ENCODE results near the gene PRPF4. TPM values are rescaled to one million over a fixed set of nuclear protein-coding genes. Genes with fewer than 3 reads are reported as not detected.
"Not testable (repeated sequence)": the region's sequence is repeated elsewhere in the genome, so short reads cannot be mapped to it uniquely, and the experiment has no call there.

The PRPF4 gene
- total RNA-seq, 1 experiment from 2014 or later, result 29.9 TPM

GRCh38 chr9:113289091-113289490 is 13.6 kb downstream of the PRPF4 start:
- Histone ChIP-seq H3K4me3 (no peak overlapping the region), H3K27ac (no peak overlapping the region), H3K9me3 (replicated peaks) (no peaks in the 10 kb centered on the region), H3K36me3 (peaks cover 94% of the 10 kb centered on the region), H3K4me1 (replicated peaks) (no peaks in the 10 kb centered on the region), H3K27me3 (replicated peaks) (no peaks in the 10 kb centered on the region)
- DNase-seq (ENCODE audit: low read depth in 1 of 2, low spot score in 2 of 2), result no peak

- no peaks in the 10 kb centered on the region for H3K27me3 ChIP-seq (replicated peaks)
- no peak overlapping the region for H3K4me3 ChIP-seq
- no peaks in the 10 kb centered on the region for H3K4me1 ChIP-seq (replicated peaks)
- H3K9me3 ChIP-seq (replicated peaks), result no peaks in the 10 kb centered on the region
- DNase-seq (ENCODE audit: low read depth in 1 of 2, low spot score in 2 of 2), result no peak
- no peak overlapping the region for H3K27ac ChIP-seq
- peaks cover 85% of the 10 kb centered on the region for H3K36me3 ChIP-seq
Observed at GRCh38 chr9:113290052-113290607, 14.7 kb downstream of the PRPF4 start.

DNA sequence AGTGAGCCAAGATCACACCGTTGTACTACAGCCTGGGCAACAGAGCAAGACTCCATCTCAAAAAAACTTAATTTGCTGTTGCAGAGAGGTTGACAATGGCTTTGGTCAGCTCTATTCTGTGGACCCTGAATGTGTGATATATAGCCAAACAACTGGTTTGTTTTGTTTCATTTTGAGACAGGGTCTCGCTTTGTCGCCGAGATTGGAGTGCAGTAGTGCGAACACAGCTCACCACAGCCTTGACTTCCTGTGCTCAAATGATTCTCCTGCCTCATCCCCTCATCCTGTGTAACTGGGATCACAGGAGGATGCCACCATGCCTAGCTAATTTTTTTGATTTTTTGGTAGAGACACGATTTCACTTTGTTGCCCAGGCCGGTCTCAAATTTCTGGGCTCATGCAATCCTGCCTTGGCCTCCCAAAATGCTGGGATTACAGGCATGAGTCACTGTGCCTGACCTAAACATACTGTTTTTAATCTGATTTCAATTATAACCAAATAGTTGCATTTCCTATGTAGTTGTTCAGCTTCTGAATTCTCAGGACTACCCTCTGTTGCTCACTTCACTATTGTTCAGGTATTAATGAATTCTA is 17.9 kb downstream of the PRPF4 start:
- Histone ChIP-seq H3K4me1 (replicated peaks) (peaks cover 12% of the 10 kb centered on the region), H3K27ac (no peak overlapping the region), H3K27me3 (replicated peaks) (no peaks in the 10 kb centered on the region), H3K4me3 (no peak overlapping the region), H3K36me3 (peaks cover 55% of the 10 kb centered on the region), H3K9me3 (replicated peaks) (no peaks in the 10 kb centered on the region)
- DNase-seq (ENCODE audit: low read depth in 1 of 2, low spot score in 2 of 2), result no peak

- H3K4me1 ChIP-seq (replicated peaks), result peaks cover 12% of the 10 kb centered on the region
- H3K36me3 ChIP-seq, result peaks cover 29% of the 10 kb centered on the region
- DNase-seq (ENCODE audit: low read depth in 1 of 2, low spot score in 2 of 2); H3K27ac ChIP-seq; H3K9me3 ChIP-seq (replicated peaks); H3K27me3 ChIP-seq (replicated peaks); H3K4me3 ChIP-seq: not testable (repeated sequence)
Observed at GRCh38 chr9:113296247-113296646, 20.8 kb downstream of the PRPF4 start.

- Histone ChIP-seq H3K27me3 (replicated peaks) (no peaks in the 10 kb centered on the region), H3K36me3 (peaks cover 21% of the 10 kb centered on the region), H3K4me3 (no peak overlapping the region), H3K27ac (no peak overlapping the region), H3K9me3 (replicated peaks) (no peaks in the 10 kb centered on the region), H3K4me1 (replicated peaks) (peaks cover 12% of the 10 kb centered on the region)
- DNase-seq (ENCODE audit: low read depth in 1 of 2, low spot score in 2 of 2), result peak in 1 of 2 experiments; percentile 28
Observed at GRCh38 chr9:113296796-113297558, 21.5 kb downstream of the PRPF4 start.

DNA sequence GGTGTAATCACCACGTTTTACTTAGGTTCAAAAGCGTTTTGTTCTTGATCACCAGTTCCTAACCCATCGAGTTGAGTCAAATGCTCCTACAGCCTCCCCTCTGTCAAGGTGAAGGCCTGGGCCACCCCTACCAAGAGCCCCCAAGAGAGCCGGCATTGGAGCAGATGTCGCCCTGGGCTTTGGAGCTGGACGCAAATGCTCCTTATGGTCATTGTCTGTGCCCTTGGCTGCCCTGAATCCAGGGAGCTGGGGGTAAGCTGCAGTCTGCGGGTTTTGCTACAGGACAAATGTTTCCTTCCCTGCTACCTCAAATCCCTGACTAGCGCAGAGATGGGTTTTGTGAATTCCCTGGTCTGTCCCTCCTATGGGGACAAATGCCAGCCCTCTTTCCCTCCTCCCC is 22.9 kb downstream of the PRPF4 start:
- Histone ChIP-seq H3K27ac (no peak overlapping the region), H3K4me1 (replicated peaks) (peaks cover 12% of the 10 kb centered on the region), H3K9me3 (replicated peaks) (no peaks in the 10 kb centered on the region), H3K36me3 (peaks cover 8% of the 10 kb centered on the region), H3K4me3 (no peak overlapping the region), H3K27me3 (replicated peaks) (no peaks in the 10 kb centered on the region)
- DNase-seq (ENCODE audit: low read depth in 1 of 2, low spot score in 2 of 2), result no peak

GRCh38 chr9:113298924-113299770 is 23.7 kb downstream of the PRPF4 start:
- no peak overlapping the region for H3K4me3 ChIP-seq

GRCh38 chr9:113299800-113300292 is 24.4 kb downstream of the PRPF4 start:
- no peak for DNase-seq (ENCODE audit: low read depth in 1 of 2, low spot score in 2 of 2)
- Histone ChIP-seq H3K4me3 (no peak overlapping the region), H3K9me3 (replicated peaks) (no peaks in the 10 kb centered on the region), H3K4me1 (replicated peaks) (peaks cover 12% of the 10 kb centered on the region), H3K36me3 (no peaks in the 10 kb centered on the region), H3K27me3 (replicated peaks) (no peaks in the 10 kb centered on the region), H3K27ac (no peak overlapping the region)

More at GRCh38 chr9:113298924-113299770, 23.7 kb downstream of the PRPF4 start:
- H3K27ac ChIP-seq, result no peak overlapping the region
- no peaks in the 10 kb centered on the region; the same call in 1 of the 2 replicates for H3K36me3 ChIP-seq
- no peak for DNase-seq (ENCODE audit: low read depth in 1 of 2, low spot score in 2 of 2)
- peaks cover 12% of the 10 kb centered on the region for H3K4me1 ChIP-seq (replicated peaks)
- H3K27me3 ChIP-seq (replicated peaks), result no peaks in the 10 kb centered on the region
- H3K9me3 ChIP-seq (replicated peaks), result no peaks in the 10 kb centered on the region

GRCh38 chr9:113301548-113301947 is 26.1 kb downstream of the PRPF4 start:
- H3K9me3 ChIP-seq (replicated peaks), result no peaks in the 10 kb centered on the region
- no peaks in the 10 kb centered on the region for H3K27me3 ChIP-seq (replicated peaks)
- H3K27ac ChIP-seq, result no peak overlapping the region
- H3K4me1 ChIP-seq (replicated peaks), result peaks cover 11% of the 10 kb centered on the region
- H3K36me3 ChIP-seq, result no peaks in the 10 kb centered on the region
- no peak overlapping the region for H3K4me3 ChIP-seq
- no peak for DNase-seq (ENCODE audit: low read depth in 1 of 2, low spot score in 2 of 2)

DNA sequence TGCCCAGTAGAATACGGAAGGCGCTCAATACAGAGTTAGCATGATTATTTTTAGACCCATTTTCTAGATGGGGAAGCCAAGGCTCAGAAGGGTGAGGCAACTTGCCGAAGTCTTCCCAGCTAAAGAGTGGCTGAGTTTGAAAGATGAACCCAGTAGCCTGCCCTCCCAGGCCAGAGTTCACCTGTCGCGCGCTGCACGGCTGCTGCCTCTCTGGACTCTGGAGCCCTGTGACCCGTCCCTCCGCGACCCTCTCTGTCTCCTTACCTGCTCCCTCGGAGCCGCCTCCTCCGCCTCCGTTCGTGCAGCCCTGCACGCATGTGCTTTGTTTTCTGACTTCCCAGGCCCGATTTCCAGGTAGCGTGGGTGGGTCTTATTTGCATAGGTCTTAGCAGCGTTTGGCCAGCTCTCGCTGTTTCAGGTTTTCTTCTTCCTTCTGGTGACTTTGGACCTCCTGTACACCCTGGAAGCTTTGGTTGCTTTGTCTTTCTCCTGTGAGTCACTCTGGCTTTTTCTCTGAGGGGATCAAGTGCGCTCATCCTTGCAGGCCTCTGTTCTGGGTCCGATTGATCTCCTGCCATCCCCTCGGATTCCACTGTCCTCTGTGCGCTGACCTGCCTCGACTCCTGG is 27.4 kb downstream of the PRPF4 start, which contains the start of gene RNF183:
TSS of gene RNF183 (minus strand) at position 585 of the 627 bp plus-strand sequence. CDS start 5,192 bp downstream, outside the sequence.
- no peak for DNase-seq (ENCODE audit: low read depth in 1 of 2, low spot score in 2 of 2)
- no peak within 1 kb of the TSS for H3K4me3 ChIP-seq
- no peaks in the 10 kb centered on the region; the same call in none of the 2 replicates for H3K4me1 ChIP-seq (replicated peaks)
- H3K36me3 ChIP-seq, result no peaks in the 10 kb centered on the region
- H3K9me3 ChIP-seq (replicated peaks), result no peaks in the 10 kb centered on the region
- H3K27me3 ChIP-seq (replicated peaks), result no peaks in the 10 kb centered on the region
- no peak within 1 kb of the TSS for H3K27ac ChIP-seq

DNA sequence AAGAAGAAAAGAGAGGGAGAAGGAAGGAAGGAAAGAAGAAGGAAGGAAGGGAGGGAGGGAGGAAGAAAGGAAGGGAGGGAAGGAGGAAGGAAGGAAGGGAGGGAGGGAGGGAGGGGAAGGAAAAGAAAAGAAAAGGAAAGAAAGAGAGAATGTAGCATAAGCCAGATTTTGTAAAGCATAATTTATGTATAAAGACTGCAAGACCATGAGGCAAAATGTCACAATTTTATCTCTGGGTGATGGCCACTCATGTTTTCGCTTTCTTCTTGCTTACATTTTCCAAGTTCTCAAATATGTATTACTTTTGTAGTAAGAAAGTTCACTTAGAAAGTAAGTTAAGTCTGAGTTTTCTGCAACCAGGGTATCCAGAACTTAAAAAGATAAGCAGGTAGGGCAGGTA is 31.1 kb downstream of the PRPF4 start:
- Histone ChIP-seq H3K36me3 (no peaks in the 10 kb centered on the region), H3K27ac (no peak overlapping the region), H3K4me1 (replicated peaks) (no peaks in the 10 kb centered on the region), H3K4me3 (no peak overlapping the region), H3K9me3 (replicated peaks) (no peaks in the 10 kb centered on the region), H3K27me3 (replicated peaks) (no peaks in the 10 kb centered on the region)
- no peak for DNase-seq (ENCODE audit: low read depth in 1 of 2, low spot score in 2 of 2)

DNA sequence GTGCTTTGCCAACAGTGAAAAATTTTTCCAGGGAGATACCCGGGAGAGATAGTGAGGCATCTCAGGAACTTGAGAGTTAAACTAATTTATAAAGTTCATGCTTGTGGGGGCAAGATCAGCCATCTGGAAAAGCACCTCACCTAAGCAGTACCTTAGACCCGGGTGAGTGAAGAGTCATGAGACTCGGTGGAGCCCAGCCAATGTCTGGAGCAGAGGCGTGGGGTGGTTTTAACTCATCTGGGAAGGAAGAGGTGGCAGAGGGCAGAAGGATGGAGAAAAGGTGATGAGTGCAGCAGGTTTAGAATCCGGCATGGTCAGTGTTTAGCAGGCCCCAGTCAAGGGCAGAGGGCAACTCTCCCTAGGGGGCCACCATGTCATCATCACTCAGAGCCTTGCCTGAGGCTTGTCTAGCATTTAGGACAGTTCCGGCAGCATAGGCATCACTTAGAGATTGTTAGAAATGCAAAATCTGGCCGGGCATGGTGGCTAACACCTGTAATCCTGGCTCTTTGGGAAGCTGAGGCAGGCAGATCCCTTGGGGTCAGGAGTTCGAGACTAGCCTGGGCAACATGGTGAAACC is 32.0 kb downstream of the PRPF4 start:
- Histone ChIP-seq H3K4me3 (no peak overlapping the region), H3K27me3 (replicated peaks) (no peaks in the 10 kb centered on the region), H3K4me1 (replicated peaks) (no peaks in the 10 kb centered on the region), H3K27ac (no peak overlapping the region), H3K9me3 (replicated peaks) (no peaks in the 10 kb centered on the region), H3K36me3 (no peaks in the 10 kb centered on the region)
- DNase-seq (ENCODE audit: low read depth in 1 of 2, low spot score in 2 of 2), result no peak

Measured in SJSA1 (cell line).